ENCODE measurements around the gene CHMP3. TPM values are rescaled to one million over a fixed set of nuclear protein-coding genes. Genes with fewer than 3 reads are reported as not detected.
"Not testable (repeated sequence)": the region's sequence is repeated elsewhere in the genome, so short reads cannot be mapped to it uniquely, and the experiment has no call there.

Gene CHMP3
- total and polyA plus RNA-seq, 2 donors (not counting 1 experiment from before 2014, with no cell fraction given) = 73.3 to 161 TPM

- Histone ChIP-seq H3K79me2 (ENCODE audit: control insufficient read depth, insufficient read depth, low read length) (no peaks in the 10 kb centered on the region), H4K20me1 (ENCODE audit: control insufficient read depth, extremely low read depth, insufficient read depth, low read length) (no peaks in the 10 kb centered on the region), H3K9me3 (ENCODE audit: control insufficient read depth, insufficient read depth, low read depth, low read length) (no peaks in the 10 kb centered on the region), H3K4me2 (ENCODE audit: extremely low read depth, insufficient read depth, low read length) (no peak overlapping the region), H3K4me3 (replicated peaks in 1 of 4; ENCODE audit: control extremely low read depth in 1 of 4, insufficient read depth in 1 of 4, low read depth in 3 of 4, low read length in 4 of 4) (no peak overlapping the region), H3K27ac (ENCODE audit: insufficient read depth, low read length) (no peak overlapping the region), H3K4me1 (ENCODE audit: control insufficient read depth, extremely low read depth, insufficient read depth, low read length) (no peaks in the 10 kb centered on the region), H2AFZ (ENCODE audit: low read length) (no peak overlapping the region), H3K9ac (ENCODE audit: insufficient read depth, low read length) (no peak overlapping the region), H3K36me3 (ENCODE audit: control insufficient read depth, insufficient read depth, low read length) (no peaks in the 10 kb centered on the region), H3K27me3 (ENCODE audit: control insufficient read depth, insufficient read depth, low read length) (no peaks in the 10 kb centered on the region)
- DNase-seq (ENCODE audit: low read depth in 2 of 2) = peak in 1 of 2 donors; percentile 15
- TF ChIP-seq EZH2 (IDR thresholded peaks at IDR 0.05; ENCODE audit: low read length, missing control alignments) (no peak), CTCF (conservative IDR thresholded peaks at IDR 0.05 in 1 of 2, IDR thresholded peaks at IDR 0.05 in 1 of 2; ENCODE audit: low read depth in 1 of 2, low read length in 2 of 2) (no peak)
These were observed 63.9 kb downstream of the CHMP3 start for GRCh38 chr2:86499326-86499725.

GRCh38 chr2:86498468-86499260 is 64.6 kb downstream of the CHMP3 start:
- H3K4me3 ChIP-seq (replicated peaks in 1 of 4; ENCODE audit: control extremely low read depth in 1 of 4, insufficient read depth in 1 of 4, low read depth in 3 of 4, low read length in 4 of 4) = no peak overlapping the region
- H3K36me3 ChIP-seq (ENCODE audit: control insufficient read depth, insufficient read depth, low read length) = no peaks in the 10 kb centered on the region
- DNase-seq (ENCODE audit: low read depth in 2 of 2) = peak in 1 of 2 donors; percentile 23
- H3K9ac ChIP-seq (ENCODE audit: insufficient read depth, low read length) = no peak overlapping the region
- H3K79me2 ChIP-seq (ENCODE audit: control insufficient read depth, insufficient read depth, low read length) = no peaks in the 10 kb centered on the region
- H3K27me3 ChIP-seq (ENCODE audit: control insufficient read depth, insufficient read depth, low read length) = no peaks in the 10 kb centered on the region
- no peaks in the 10 kb centered on the region for H3K4me1 ChIP-seq (ENCODE audit: control insufficient read depth, extremely low read depth, insufficient read depth, low read length)
- H4K20me1 ChIP-seq (ENCODE audit: control insufficient read depth, extremely low read depth, insufficient read depth, low read length) = no peaks in the 10 kb centered on the region
- no peak for TF ChIP-seq EZH2 (IDR thresholded peaks at IDR 0.05; ENCODE audit: low read length, missing control alignments)
- no peak for TF ChIP-seq CTCF (conservative IDR thresholded peaks at IDR 0.05 in 1 of 2, IDR thresholded peaks at IDR 0.05 in 1 of 2; ENCODE audit: low read depth in 1 of 2, low read length in 2 of 2)
- no peak overlapping the region for H2AFZ ChIP-seq (ENCODE audit: low read length)
- no peaks in the 10 kb centered on the region for H3K9me3 ChIP-seq (ENCODE audit: control insufficient read depth, insufficient read depth, low read depth, low read length)
- H3K4me2 ChIP-seq (ENCODE audit: extremely low read depth, insufficient read depth, low read length) = no peak overlapping the region
- H3K27ac ChIP-seq (ENCODE audit: insufficient read depth, low read length) = no peak overlapping the region

- not testable (repeated sequence) for H2AFZ ChIP-seq (ENCODE audit: low read length); H3K4me3 ChIP-seq (replicated peaks in 1 of 4; ENCODE audit: control extremely low read depth in 1 of 4, insufficient read depth in 1 of 4, low read depth in 3 of 4, low read length in 4 of 4); H3K9ac ChIP-seq (ENCODE audit: insufficient read depth, low read length); H3K79me2 ChIP-seq (ENCODE audit: control insufficient read depth, insufficient read depth, low read length); DNase-seq (ENCODE audit: low read depth in 2 of 2); H3K4me1 ChIP-seq (ENCODE audit: control insufficient read depth, extremely low read depth, insufficient read depth, low read length); H3K4me2 ChIP-seq (ENCODE audit: extremely low read depth, insufficient read depth, low read length); H4K20me1 ChIP-seq (ENCODE audit: control insufficient read depth, extremely low read depth, insufficient read depth, low read length); H3K9me3 ChIP-seq (ENCODE audit: control insufficient read depth, insufficient read depth, low read depth, low read length); H3K36me3 ChIP-seq (ENCODE audit: control insufficient read depth, insufficient read depth, low read length); H3K27ac ChIP-seq (ENCODE audit: insufficient read depth, low read length); H3K27me3 ChIP-seq (ENCODE audit: control insufficient read depth, insufficient read depth, low read length)
These were observed 66.9 kb downstream of the CHMP3 start for GRCh38 chr2:86496391-86496790.
